Prostate gland (tissue), 2 donors: Measurements from ENCODE around the gene LRBA.

Experiments
- CTCF ChIP-seq, 4 experiments: fragments of 200-600 bp in 2 of 4; fragments of 450-650 bp in 2 of 4; sonication (generic) in 2 of 4; IDR thresholded peaks; 1 replicate in 3 of 4; 2 replicates in 1 of 4; pipeline ENCODE4 v1.5.1; 2016 to 2019; ENCODE audit warnings: antibody characterized with exemption in 4 of 4, mild to moderate bottlenecking in 2 of 4, moderate library complexity in 2 of 4
- POLR2A ChIP-seq: fragments of 450-650 bp; IDR thresholded peaks from one replicate; pipeline ENCODE4 v1.6.1; 2016; ENCODE audit warnings: antibody characterized with exemption, mild to moderate bottlenecking

- no peak for TF ChIP-seq CTCF (IDR thresholded peaks at IDR 0.05)
- TF ChIP-seq POLR2A: no peak
Measured at GRCh38 chr4:150896497-150896896, 118.6 kb downstream of the LRBA start.
